CD4-positive, alpha-beta T cell treated with Interleukin-10 for 1 hour (primary cell): Measurements from ENCODE around the gene DCAF11.
A peak's percentile ranks its signal among the peaks of the same experiment; 100 is the strongest.

Source experiments
- DNase-seq: peaks from one replicate; pipeline ENCODE4 v3.0.0-alpha.2; 2020

Gene DCAF11

GRCh38 chr14:24122898-24123297 lies 8.3 kb downstream of the DCAF11 start:
- DNase-seq, result no peak

DNA sequence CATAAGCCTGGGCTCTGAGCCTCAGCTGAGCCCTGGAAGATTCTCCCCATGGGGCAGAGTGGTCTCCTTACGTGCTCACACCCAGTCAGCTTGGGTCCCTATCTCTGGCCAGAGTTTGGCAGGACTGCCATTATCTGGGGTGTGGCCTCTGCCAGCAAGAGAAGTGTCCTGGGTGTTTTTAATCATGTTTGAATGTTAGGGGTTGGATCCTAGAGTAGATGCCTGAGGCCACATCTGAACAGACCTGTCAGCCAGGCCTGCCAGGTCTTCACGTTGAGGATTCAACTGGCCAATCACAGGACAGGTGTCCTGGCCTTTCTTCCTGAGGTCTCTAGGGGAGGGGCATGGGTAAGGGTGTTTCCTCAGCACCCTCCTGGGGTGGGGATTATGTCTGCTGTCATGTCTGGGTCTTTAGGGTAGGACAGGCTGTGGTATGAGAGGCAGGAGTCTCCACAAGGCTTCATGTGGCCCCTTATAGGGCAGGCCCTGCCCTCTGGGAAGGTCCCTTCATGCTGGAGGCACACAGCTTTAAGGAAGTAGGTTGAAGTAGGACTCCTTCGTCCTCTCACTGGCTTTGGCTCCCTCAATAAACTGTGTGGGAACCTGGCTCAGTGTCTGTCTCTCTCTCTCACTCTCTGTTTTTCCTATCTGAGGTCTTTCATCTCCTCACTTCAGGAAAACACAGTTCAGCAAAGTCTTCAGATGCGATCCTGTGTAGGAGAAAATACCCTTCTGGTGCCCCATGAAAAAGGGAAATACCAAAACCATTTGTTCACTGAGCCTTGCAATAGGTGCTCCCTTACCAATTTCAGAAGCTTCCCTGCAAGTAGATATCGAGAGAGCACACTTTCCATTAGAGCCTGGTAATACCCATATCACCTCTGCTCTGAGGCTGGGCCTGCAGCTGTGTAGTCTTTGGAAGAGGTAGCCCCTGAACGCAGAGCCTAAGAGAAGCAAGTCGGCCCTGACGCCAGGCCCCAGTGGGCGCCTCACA lies 9.1 kb downstream of the DCAF11 start:
- DNase-seq, result no peak

DNA sequence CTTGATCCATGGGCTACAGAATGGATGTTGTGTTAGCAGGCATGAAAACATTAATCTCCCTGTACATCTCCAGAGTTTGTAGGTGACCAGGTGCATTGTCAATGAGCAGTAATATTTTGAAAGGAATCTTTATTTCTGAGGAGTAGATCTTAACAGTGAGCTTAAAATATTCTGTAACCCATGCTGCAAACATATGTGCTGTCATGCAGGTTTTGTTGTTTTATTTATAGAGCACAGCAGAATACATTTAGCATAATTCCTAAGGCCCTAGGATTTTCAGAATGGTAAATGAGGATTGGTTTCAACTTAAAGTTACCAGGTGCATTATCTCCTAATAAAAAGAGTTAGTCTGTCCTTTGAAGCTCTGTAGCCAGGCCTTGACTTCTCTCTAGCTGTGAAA lies 12.4 kb downstream of the DCAF11 start:
- no peak for DNase-seq

DNA sequence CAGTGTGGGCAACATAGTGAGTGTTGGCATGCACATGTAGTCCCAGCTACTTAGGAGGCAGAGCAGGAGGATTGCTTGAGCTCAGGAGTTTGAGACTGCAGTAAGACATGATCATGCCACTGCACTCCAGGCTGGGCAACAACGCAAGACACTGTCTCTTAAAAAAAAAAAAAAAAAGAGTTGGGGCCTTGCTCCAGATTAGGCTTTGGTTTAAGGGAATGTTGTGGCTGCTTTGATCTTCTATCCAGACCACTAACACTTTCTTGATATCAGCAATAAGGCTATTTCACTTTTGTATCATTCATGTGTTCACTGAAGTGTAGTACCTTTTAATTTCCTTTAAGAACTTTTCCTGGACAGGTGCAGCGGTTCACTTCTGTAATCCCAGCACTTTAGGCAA lies 13.1 kb downstream of the DCAF11 start:
- DNase-seq, result no peak

- no peak for DNase-seq
Measured at GRCh38 chr14:24129410-24129998, 14.9 kb downstream of the DCAF11 start.

DNA sequence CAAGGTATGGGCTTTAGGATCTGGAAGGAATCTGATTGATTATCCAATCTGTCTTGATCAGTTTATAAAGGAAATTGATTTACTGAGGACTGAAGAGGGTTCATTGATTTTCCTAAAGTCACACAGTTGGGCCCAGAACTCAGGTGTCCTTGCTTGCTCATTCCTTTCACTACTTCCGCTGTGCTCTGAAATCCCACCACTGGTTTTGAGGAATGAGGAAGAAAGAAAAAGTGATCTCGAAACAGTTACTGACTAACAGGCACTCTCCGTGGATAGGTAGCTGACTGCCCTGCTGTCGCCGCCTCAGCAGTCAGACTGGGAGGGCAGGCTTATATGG lies 15.8 kb downstream of the DCAF11 start, which contains the start of gene FITM1:
Gene FITM1 (plus strand): TSS at position 280 of the 337 bp plus-strand sequence. CDS start 905 bp downstream, outside the sequence.
- no peak for DNase-seq

DNA sequence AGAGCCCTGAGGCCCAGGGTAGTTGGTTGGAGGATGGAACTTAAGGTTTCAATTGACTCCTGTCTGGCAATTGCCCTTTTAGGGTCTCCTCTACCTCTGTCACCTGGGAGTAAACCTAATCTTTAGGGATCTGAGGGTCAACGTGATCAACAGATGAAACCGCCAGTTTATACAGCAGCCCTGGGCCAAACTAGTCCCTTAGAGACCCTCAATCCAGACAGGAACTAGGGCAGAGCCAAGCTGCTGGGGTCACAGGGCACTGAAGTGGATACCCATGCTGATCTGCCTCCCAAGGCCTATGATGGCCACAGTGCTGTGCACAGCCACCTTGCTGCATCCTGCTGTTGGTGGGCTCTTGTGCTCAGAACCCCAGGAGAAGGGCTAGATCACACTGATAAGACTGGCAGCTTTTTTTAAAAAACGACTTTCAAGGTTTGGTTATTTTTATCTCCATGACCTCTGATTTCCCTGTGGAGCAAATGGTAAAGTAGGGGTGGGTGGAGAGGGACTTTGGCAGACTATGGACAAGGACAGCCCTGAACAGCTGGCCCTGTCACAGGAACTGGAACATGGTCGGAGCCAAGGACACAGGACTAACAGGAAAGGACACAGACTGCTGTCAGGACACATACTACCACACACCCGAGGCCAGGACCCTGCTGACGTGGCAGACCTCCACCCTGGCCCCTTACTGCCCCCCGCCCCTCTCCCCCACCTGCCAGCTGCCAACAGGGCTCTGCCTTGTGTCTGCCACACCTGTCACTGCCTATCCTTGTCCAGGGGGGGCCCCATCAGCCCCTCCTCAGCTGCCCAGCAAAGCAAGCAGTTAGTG lies 16.4 kb downstream of the DCAF11 start:
- no peak for DNase-seq

- DNase-seq, result no peak
Measured at GRCh38 chr14:24131549-24131966, 17.0 kb downstream of the DCAF11 start.

GRCh38 chr14:24132061-24132685 lies 17.6 kb downstream of the DCAF11 start:
- peak; percentile 31 for DNase-seq

- DNase-seq, result no peak
Measured at GRCh38 chr14:24132976-24133375, 18.4 kb downstream of the DCAF11 start.

DNA sequence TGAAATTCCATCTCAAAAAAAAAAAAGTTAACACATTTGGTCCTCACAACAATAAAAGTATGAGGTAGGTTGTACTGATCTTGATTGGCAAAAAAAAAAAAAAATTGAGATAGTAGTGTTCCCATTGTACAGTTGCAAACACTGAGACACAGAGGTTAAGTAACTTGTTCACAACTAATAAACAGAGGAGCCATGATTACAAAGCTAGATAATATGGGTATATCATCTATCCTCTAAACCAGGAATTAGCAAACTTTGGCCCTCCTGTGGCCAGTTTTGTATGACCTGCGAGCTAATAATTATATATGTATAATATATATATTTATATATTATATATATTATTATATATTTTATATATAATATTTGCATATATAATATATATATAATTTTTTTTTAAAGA lies 19.2 kb downstream of the DCAF11 start:
- no peak for DNase-seq

GRCh38 chr14:24135584-24135833 lies 20.9 kb downstream of the DCAF11 start:
- no peak for DNase-seq

DNA sequence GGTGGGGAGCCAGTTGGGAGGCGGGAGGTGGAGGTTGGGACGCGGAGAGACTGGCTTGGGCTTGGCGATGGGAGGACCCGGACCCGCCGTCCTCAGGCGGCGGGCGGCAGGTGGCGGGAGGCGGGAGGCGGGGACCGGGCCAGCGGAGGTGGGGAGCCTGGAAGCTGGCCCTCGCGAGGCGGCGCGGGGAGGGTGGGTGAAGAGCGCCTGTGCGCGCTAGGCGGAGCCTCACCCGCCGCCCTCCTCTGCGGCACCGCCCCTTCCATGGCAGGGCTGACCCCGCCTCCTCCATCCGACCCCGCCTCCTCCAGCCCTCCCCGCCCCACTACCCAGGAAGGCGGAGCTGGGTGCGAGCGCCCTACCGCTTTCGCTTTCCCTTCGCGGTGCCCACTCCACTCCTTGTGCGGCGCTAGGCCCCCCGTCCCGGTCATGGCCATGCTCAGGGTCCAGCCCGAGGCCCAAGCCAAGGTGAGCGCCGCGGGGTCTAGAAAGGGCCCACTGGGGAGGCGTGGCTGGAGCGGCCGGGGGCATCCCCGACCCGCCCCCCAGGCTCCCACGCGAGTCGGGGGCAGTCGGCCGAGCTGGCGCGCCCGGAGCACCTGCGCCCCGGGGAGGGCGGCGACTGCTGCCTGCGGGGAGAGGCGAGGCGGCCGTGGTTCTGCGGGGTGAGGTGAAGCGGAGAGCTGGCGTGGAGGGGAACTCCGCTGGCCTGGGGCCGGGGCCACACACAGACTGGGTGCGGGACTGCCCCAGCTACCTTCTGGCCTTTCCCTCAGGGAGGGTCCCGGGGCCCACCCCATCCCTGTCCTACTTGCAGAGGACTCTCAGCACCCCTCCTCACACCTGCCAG lies 21.5 kb downstream of the DCAF11 start, which contains the start of gene PSME1:
Gene PSME1 (plus strand): TSS at position 361 of the 850 bp plus-strand sequence. CDS start 69 bp downstream, at position 430.
- peak; percentile 96 for DNase-seq

DNA sequence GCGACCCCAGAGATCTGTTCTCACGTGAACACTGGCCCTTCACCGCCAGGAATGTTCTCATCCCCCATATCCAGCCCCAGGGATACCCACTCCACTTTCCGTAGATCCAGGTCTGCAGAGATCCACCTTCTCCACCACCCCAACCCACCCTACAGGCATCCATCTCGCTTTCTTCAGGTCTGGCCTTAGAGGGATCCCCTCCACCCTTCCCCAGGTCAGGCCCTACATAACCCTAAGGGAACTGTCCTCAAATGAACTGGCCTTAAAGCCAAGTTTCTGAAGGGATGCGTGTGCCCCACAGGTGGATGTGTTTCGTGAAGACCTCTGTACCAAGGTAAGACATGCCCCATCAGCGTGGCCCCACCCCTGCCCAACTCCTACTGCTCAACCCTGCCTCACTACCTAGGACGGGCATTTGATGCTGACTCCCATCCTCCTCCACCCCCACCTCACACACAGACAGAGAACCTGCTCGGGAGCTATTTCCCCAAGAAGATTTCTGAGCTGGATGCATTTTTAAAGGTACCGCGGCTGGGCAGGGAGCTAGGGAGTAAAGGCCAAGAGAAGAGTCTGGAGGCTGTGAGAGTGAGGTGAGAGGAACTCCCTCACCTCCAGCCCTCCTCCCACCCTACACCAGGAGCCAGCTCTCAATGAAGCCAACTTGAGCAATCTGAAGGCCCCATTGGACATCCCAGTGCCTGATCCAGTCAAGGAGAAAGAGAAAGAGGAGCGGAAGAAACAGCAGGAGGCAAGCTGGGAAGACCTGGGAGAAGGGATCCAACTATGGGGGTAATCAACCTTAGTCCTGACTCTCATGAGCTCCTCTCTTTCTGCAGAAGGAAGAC lies 22.3 kb downstream of the DCAF11 start:
- peak; percentile 9 for DNase-seq

DNA sequence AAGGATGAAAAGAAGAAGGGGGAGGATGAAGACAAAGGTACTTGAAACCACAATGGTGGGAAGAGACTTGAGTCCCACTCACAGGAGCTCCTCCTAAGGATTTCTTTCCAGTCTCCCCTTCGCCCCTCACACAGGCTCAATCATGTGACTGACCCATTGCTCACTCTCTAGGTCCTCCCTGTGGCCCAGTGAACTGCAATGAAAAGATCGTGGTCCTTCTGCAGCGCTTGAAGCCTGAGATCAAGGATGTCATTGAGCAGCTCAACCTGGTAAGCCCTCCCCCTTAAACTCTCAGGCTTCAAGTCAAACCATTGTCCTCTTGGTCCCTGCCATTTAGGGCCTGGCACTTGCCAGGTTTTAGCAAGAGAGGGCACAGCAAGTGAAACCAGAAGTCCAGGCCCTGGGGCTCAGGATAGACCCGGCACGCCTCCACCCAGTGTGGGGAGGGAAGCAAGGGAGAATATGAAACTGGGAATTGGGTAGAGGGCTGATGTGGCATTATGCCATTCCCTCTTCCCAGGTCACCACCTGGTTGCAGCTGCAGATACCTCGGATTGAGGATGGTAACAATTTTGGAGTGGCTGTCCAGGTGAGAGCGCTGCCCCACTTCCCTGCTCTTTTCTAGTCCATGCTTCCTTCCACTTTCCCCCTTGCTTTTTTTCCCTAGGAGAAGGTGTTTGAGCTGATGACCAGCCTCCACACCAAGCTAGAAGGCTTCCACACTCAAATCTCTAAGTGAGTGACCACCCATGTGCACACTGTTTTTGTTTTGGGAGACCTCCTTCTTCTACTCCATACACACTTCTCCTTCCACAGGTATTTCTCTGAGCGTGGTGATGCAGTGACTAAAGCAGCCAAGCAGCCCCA lies 23.2 kb downstream of the DCAF11 start:
- DNase-seq, result no peak

GRCh38 chr14:24138396-24139271 lies 24.1 kb downstream of the DCAF11 start:
- DNase-seq, result no peak

GRCh38 chr14:24139272-24139934 lies 24.8 kb downstream of the DCAF11 start:
- peak; percentile 32 for DNase-seq
